ENCODE data around the gene GPR35.
A peak's percentile ranks its signal among the peaks of the same experiment; 100 is the strongest.

The GPR35 gene, protein sequence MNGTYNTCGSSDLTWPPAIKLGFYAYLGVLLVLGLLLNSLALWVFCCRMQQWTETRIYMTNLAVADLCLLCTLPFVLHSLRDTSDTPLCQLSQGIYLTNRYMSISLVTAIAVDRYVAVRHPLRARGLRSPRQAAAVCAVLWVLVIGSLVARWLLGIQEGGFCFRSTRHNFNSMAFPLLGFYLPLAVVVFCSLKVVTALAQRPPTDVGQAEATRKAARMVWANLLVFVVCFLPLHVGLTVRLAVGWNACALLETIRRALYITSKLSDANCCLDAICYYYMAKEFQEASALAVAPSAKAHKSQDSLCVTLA

DNA sequence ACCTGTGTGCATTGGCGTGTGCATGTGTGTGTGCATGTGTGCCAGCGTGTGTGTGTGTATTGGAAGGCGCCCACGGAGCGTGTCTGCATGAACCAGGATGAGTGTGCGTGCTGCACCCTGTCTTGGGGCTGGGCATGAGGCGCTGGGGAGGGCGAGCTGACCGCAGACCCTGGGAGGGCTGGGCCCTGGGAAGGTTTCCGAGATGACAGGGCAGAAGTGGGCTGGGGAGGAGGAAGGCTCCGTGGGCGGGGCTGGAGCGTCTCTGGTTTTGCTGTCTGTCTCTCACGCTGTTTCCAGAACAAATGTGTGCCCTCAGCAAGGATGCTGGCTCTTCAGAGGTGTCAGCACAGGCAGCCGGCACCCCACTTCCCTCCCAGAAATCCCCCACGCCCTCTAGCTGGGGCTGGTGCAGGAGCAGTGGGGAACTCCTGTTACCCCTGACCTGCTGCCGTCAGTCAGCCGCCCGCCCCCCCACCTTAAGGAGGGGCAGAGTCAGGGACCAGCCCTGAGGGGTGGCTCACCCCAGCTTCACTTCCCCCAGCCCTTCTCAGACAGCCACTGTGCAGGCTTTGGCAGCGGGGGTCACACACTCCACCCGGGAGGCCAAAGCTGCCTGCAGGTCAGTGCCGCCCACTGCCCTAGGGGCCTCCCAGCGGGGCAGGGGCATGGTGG is at the start of gene GPR35:
TSS of gene GPR35 (plus strand) at position 531 of the 672 bp plus-strand sequence. CDS start 4,473 bp downstream, outside the sequence.
- DNase-seq, result peak in 29 of 42 donors; percentile 2 to 61 (median 33)
- intact Hi-C loops (cut with DNase I), result no loop called here

DNA sequence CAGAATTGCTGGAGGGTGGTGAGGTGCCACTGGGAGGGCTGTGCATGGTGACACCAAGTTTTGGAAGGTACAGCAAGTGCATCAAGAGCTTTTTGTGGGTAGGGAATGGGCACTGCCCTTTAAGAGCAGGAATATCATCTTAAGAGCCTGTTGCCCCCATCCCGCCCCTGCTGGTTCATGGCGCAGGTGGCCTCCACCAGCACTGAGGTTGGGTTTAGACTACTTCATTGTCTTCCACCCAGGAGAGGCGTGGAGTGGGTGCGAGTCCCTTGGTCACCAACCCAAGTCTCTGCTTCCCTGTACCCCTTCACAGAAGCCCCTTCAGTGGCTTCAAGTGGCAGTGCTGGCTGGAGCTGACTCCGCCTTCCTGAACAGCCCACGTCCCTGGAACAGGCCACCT is 49.2 kb upstream of the GPR35 start:
- no peak for DNase-seq

DNA sequence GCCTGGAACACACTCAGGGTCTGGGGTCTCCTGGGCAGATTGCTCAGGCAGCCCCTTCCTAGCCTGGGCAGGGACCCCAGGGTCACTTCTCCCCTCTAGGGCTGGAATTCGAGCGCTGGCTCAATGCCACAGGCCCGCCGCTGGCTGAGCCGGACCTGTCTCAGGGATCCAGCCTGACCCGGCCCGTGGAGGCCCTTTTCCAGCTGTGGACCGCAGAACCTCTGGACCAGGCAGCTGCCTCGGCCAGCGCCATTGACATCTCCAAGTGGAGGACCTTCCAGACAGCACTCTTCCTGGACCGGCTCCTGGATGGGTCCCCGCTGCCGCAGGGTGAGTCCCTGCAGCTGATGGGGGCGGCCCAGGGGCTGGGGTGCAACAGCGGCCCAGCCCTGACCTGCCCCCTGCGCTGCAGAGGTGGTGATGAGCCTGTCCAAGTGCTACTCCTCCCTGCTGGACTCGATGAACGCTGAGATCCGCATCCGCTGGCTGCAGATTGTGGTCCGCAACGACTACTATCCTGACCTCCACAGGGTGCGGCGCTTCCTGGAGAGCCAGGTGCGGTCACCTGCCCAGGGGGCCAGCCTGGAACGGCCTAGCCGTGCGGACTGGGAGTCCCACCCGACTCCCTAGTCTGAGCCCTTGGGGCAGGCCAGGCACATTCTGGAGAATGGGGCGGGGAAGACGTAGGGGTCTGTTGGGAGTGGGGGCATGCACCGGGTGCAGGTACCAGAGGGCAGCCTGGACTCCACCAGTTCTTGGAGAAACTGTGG is 48.7 kb upstream of the GPR35 start:
- intact Hi-C loops (cut with DNase I), result no loop called here
- DNase-seq, result no peak

More for the DNA sequence above, 49.2 kb upstream of the GPR35 start:
- intact Hi-C loops (cut with DNase I), result no loop called here

DNA sequence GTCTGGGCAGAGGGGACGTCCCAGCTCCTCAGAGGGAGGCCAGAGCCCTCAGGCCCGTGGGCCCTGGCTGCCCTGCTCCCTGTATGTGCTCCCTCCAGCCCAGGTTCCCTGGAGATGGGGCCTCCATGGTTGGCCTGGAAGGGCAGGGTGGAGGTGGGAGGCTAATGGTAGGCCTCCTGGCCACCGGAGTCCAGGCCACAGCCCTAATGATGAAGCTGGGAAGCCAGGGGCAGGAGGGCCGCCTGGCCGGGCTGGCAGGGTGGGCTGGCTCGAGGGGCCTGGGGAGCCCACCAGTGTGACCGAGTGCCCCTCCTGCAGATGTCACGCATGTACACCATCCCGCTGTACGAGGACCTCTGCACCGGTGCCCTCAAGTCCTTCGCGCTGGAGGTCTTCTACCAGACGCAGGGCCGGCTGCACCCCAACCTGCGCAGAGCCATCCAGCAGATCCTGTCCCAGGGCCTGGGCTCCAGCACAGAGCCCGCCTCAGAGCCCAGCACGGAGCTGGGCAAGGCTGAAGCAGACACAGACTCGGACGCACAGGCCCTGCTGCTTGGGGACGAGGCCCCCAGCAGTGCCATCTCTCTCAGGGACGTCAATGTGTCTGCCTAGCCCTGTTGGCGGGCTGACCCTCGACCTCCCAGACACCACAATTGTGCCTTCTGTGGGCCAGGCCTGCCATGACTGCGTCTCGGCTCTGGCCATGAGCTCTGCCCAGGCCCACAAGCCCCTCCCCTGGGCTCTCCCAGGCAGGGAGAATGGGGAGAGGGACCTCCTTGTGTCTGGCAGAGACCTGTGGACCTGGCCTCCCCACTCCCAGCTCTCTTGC is 47.8 kb upstream of the GPR35 start:
- no peak for DNase-seq
- intact Hi-C loops (cut with DNase I), result no loop called here

DNA sequence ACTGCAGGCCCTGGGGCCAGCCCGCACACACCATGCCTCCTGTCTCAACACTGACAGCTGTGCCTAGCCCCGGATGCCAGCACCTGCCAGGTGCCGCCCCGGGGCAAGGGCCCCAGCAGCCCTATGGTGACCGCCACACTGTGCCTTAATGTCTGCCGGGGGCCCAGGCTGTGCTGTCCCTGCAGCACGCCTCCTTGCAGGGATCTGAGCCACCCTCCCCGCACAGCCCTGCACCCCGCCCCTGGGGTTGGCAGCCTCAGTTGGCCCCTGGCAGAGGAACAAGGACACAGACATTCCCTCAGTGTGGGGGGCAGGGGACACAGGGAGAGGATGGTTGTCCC is 47.2 kb upstream of the GPR35 start:
- intact Hi-C loops (cut with DNase I), result no loop called here
- DNase-seq, result no peak

- no peak for DNase-seq
These were observed 46.8 kb upstream of the GPR35 start for GRCh38 chr2:240578488-240578887.

GRCh38 chr2:240579071-240579762 is 46.1 kb upstream of the GPR35 start:
- no peak for DNase-seq
- intact Hi-C loops (cut with DNase I), result no loop called here

More at GRCh38 chr2:240578488-240578887, 46.8 kb upstream of the GPR35 start:
- intact Hi-C loops (cut with DNase I), result no loop called here

- intact Hi-C loops (cut with DNase I), result no loop called here
These were observed 45.3 kb upstream of the GPR35 start for GRCh38 chr2:240579771-240580614.

GRCh38 chr2:240581811-240582210 is 43.5 kb upstream of the GPR35 start:
- intact Hi-C loops (cut with DNase I), result no loop called here
- DNase-seq, result no peak

More at GRCh38 chr2:240579771-240580614, 45.3 kb upstream of the GPR35 start:
- peak in 3 of 42 donors; percentile 38 to 55 (median 50) for DNase-seq

DNA sequence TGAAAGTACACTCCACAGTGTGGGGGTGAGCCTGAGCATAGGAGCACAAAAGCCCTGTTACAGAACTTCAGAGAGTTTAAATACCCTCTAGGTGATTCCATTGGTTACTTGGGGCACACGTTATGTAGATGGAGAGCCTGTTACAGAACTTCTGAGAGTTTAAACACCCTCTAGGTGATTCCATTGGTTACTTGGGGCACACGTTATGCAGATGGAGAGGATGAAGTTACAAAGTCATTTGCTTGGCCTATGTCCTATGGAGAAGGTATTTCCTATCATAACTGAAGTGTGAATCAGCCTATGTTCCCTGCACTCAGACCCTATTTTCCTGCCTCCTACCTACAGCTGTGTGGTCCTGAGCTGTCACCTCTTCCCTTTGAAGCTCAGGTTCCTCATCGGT is 42.5 kb upstream of the GPR35 start:
- intact Hi-C loops (cut with DNase I), result no loop called here
- DNase-seq, result no peak

- no peak for DNase-seq
- intact Hi-C loops (cut with DNase I), result no loop called here
These were observed 41.5 kb upstream of the GPR35 start for GRCh38 chr2:240583774-240584173.

- intact Hi-C loops (cut with DNase I), result no loop called here
- DNase-seq, result no peak
These were observed 40.7 kb upstream of the GPR35 start for GRCh38 chr2:240584486-240585031.

DNA sequence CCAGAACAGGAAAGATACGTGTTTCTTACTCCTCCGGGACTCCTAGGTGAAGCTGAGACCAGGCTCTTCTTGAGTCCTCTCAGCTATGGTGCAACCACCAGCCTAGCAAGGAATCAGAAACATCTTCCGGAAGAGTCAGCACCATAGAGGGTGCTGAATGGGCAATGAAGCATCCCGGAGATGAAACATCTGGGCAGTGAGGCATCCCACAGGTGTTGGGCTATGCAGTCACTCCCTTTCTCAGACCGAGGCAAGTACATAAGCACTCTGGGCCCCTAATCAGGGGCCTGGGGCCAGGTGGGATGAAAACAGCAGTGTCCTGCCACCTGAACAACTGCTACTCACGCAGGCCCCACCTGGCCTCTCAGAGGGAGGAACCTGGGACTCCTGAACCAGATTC is 40.2 kb upstream of the GPR35 start:
- DNase-seq, result no peak
- intact Hi-C loops (cut with DNase I), result no loop called here

DNA sequence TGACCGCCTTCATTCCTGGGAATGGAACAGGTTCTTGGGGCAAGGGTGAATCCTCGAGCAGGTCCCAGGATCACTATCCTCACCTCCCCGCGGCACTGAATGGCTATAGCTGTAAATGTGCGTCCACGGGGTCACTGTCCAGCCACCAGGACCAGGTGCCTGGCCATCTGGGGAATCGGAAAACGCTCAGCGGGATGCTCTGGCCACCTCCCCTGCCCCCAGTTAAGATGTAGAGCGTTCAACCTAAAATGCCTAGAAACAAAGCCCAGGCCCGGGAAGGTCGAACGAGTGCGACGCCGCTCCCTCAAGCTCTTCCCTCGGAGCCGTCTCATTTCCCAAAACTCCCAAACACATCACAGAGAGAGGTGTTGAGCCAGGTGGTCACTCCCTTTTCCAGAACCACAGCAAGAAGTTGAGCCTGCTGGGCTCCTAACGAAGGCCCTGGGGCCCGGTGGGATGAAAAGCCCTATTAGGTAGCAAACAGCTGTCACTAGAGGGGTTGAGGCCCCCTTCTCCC is 39.5 kb upstream of the GPR35 start:
- DNase-seq, result no peak
- intact Hi-C loops (cut with DNase I), result no loop called here

DNA sequence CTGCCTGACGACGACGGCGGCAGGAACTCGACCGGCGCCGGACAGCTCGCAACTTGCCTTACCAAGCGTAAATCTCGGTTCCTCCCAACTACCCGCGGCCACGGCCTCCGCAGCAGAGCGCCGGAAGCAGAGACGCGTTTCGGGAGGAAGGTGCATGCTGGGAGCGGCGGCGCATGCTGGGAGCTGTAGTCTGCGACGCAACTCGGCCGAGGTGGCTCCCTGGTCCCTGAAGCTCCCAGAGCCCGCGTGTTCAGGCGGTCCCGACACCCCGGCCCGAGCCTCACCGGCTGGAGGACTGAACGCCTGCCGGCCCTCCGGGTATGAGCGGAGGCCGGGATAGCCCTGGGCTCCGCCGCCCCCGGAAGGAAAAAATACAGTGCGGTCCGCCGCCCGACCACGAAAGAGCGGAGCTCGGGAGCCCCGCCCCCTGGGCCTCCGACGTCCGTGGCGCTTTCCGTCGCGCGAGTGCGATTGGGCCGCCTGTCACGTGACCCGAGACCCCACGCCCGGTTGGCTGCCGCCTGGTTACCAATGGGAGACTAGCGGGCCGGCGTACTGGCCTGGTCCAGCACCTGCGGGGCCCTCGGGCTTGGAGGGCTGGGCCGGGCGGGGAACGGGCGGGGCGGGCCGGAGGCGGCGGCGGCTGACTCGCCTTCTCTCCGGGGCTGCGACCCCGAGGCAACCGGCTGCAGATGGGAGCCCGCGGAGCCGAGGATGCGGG is 38.9 kb upstream of the GPR35 start, which contains the start of gene CAPN10:
TSS of gene CAPN10 (plus strand) at position 537 of the 721 bp plus-strand sequence. CDS start at position 715, 178 bp downstream.
- peak; percentile 96 to 100 (median 99) for DNase-seq
- intact Hi-C loops (cut with DNase I), result no loop called here

All from head of caudate nucleus (tissue), 42 donors.